ENCODE data around the gene STMN1. TPM values are rescaled to one million over a fixed set of nuclear protein-coding genes. Genes with fewer than 3 reads are reported as not detected.

The STMN1 gene
- total RNA-seq, 2 experiments from 2014 or later = 338 to 344 TPM

DNA sequence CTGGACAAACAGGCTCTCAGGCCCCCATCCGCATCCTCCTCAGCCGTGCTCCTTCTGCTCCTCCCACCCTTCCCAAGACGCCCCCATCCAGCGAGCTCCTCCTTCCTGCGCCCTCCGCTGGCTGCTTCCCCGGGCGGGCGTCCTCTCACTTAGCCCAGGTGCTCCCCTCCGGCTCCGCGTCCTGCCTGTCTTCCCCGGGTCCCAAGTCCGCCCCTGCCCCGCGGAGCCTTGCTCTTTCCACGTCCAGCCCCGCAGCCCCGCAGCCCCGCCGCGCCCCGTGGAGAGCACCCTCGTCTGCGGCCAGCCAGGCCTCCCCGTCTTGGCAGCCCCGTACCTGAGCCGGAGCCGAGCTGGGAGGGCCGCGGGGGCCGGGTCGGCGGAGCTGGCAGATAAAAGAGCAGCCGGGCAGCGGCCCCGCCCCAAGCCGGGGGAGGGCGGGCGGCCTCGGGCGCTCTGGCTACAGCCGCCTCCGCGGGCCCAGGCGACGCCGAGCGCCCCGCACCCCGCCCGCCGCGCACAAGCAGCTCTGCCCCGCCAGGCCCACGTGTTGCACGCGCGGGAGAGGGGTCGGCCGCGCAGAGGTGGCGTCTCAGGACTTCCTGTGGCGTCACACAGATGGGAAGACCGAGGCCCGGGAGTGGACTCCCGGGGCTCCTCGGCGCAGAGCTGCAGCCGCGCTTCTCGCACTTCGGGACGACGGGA lies 30.9 kb downstream of the STMN1 start, which contains the start of gene PAQR7:
Gene PAQR7, minus strand, starts transcription at position 555 of the 702 bp plus-strand sequence. CDS start 11,869 bp downstream, outside the sequence.
- ChIA-PET POLR2A (interaction anchor here (0.9 to 1.8 kb wide), 5 partner anchors 30 to 122 kb away, joined by 3 to 8 read pairs (median 3); partner anchors contain the start of genes MTFR1L and PAFAH2), CTCF (interaction anchor here (1.0 to 1.5 kb wide), 5 partner anchors 17 to 127 kb away, joined by 3 to 5 read pairs (median 3); no protein-coding TSS in a partner anchor)

DNA sequence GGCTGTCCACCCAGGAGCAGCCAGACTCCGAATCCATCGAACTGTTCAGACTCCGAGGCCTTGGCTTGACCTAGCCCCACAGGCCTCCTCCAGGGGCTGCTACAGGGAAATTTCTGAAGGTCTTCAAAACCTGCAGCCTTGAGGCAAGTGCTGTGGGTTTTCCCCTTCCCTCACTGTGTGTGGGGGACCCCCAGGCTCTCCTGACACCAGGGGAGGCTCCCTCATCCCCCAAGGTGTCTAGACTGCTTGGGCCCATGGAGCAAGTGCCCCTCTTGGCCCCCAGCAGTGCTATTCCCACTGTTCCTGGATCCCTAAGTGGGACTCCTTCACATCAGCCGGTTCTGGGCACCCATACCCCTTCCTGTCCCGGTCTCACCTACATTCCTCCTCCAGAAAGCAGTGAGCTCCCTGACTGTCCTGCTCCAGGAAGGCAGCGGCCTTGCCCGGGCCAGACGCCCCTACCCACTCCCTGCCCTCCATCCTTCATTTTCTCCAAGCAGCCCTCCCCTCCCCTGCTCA lies 31.5 kb downstream of the STMN1 start:
- ChIA-PET POLR2A (interaction anchor here (1.1 to 1.8 kb wide), 3 partner anchors 55 to 123 kb away, joined by 3 to 8 read pairs (median 6); partner anchors contain the start of genes MTFR1L and PAFAH2), CTCF (interaction anchor here (1.0 to 1.5 kb wide), 3 partner anchors 20 to 127 kb away, joined by 3 to 5 read pairs (median 3); no protein-coding TSS in a partner anchor)

DNA sequence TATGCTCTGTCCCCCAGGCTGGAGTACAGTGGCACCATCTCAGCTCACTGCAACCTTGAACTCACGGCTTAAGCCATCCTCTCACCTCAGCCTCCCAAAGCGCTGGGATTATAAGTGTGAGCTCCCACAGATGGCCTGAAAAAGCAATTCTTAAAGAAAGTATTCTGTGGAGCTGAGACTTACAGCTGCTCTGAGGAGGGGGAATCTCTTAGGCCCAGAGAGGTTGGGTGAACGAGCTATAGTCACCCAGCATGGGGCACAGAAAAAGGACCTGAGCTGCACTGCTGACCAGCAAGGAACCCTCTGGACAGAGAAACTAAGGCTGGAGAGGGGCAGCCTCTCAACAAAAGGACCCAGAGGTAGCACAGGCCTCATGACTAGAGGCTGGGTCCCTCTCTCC lies 32.0 kb downstream of the STMN1 start:
- POLR2A ChIA-PET = interaction anchor here (1.3 kb wide), 1 partner anchor 54 kb away, joined by 6 read pairs; the partner anchor contains the start of gene MTFR1L

DNA sequence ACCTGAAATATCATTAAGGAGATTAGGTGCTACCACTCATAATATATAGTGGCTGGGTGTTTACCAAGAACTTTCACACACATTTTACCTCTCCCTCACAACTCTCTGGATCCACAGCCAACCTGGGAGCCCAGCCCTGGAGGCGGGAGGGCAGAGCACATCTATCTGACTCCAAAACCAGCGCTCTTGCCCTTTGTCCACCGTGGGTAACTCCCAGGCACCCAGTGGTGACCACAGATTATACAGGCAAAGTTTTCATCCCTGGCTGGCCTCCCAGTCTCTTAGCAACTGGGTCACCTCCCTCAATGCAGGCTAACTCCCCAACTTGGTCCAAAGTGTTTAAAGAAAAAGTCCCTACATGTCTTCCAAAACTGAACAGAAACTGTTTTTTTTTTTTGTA lies 33.1 kb downstream of the STMN1 start:
- CTCF ChIA-PET = no interaction called here
- POLR2A ChIA-PET = no interaction called here

More for the DNA sequence above, 32.0 kb downstream of the STMN1 start:
- CTCF ChIA-PET = interaction anchor here (1.0 to 1.5 kb wide), 3 partner anchors 21 to 128 kb away, joined by 3 to 5 read pairs (median 3); no protein-coding TSS in a partner anchor

DNA sequence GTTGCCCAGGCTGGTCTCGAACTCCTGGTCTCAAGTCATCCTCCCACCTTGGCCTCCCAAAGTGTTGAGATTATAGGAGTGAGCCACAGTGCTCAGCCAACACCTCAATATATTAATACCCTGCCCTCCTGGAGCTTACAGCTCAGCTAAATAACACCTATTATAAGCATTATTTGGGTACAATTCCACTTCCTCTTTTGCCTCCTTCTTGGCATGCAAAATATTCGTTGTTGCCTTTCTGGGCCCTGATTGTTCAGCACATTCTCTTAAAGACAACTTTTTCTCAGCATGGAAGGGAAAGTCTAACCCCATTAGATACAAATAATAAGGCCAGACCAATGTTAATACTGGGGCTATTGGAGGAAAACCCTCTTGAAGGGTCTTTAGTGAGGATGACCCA lies 33.5 kb downstream of the STMN1 start:
- CTCF ChIA-PET = interaction anchor here (0.7 kb wide), 1 partner anchor 280 kb away, joined by 3 read pairs; no protein-coding TSS in a partner anchor
- POLR2A ChIA-PET = no interaction called here

DNA sequence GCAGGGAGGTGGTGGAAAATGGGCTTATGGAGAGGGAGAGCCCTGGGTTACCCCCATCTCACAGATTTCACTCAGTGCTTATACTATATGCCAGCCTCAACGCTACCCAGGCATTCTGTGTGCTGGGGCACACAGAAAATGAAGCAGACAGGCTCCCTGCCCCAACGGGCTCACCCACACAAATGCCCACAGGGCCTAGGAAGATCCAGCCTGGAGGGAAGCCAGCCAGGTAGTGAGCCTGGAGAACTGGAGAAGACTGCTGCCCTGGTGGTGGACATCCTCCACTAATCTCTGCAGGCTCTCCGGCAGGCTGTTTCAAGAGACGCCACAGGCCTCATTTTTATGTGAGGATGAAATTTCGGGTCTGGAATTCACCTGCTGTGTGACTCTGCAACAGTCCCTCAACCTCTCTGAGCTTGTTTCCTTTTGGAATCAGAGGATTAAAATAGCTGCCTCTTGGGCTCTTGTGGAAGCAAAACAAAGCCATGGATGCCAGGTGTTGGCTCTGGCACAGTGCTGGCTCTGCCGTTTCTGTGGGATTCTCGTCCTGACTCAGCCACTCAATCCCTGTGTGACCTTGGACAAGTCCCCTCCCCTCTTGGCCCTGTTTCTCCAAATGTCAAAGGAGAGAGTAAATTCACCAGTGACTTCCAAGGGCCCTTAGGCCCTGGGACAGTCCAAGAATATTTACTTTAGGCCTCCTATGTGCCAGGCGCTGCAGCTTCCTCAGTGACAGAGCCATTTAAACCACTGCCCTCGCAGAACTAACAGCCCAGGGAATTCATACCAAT lies 34.3 kb downstream of the STMN1 start:
- POLR2A ChIA-PET = no interaction called here
- CTCF ChIA-PET = interaction anchor here (0.7 kb wide), 1 partner anchor 281 kb away, joined by 3 read pairs; no protein-coding TSS in a partner anchor

DNA sequence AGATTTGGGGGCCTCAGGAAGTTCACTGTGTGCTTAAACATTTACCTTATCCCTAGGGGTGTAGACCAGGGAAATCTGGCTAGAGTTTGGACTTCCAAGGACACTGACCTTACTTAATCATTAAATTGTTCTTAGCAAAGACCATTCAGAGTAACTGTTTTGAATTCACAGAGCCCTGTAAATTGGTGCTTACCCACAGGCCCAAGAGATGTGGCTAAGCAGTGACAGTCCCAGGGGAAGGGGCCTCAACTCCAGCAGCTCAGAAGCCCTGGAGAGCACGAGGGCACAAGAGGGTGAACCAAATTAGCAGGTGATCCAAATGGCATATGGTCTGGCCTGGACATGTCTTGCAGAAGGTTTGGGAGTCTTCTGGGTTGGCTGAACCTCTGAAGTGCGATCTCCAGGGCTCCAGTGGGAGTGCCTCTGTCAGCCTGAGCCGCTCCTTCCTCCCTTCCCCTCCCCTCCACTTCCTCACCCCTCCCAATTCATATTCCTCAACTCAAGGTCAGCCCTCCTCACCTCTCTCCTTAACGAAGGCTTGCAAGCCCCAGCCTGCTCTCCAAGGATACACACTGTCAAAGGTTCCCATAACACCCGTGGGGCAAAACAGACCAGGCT lies 35.0 kb downstream of the STMN1 start:
- POLR2A ChIA-PET = no interaction called here

DNA sequence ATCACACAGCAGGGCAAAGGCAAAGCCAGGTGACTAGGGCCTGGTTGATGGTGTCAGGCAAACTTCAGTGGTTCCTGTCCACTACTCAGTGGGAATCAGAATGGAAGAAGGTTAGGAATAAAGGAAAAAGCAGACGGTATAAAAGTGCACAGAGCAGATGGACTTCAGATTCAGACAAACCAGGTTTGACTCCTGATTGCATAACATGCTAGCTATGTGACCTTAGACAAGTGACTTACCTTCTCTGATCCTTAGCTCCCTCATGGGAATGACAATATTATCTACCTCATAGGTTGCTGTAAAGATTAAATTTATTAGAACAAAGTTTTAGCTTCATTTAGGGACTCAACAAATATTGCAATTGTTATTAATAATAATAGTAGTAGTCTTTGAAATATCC lies 35.6 kb downstream of the STMN1 start:
- ChIA-PET CTCF (interaction anchor here (1.1 kb wide), 1 partner anchor 100 kb away, joined by 3 read pairs; no protein-coding TSS in a partner anchor), POLR2A (no interaction called here)

More for the DNA sequence above, 35.0 kb downstream of the STMN1 start:
- CTCF ChIA-PET = interaction anchor here (1.1 kb wide), 1 partner anchor 100 kb away, joined by 3 read pairs; no protein-coding TSS in a partner anchor

DNA sequence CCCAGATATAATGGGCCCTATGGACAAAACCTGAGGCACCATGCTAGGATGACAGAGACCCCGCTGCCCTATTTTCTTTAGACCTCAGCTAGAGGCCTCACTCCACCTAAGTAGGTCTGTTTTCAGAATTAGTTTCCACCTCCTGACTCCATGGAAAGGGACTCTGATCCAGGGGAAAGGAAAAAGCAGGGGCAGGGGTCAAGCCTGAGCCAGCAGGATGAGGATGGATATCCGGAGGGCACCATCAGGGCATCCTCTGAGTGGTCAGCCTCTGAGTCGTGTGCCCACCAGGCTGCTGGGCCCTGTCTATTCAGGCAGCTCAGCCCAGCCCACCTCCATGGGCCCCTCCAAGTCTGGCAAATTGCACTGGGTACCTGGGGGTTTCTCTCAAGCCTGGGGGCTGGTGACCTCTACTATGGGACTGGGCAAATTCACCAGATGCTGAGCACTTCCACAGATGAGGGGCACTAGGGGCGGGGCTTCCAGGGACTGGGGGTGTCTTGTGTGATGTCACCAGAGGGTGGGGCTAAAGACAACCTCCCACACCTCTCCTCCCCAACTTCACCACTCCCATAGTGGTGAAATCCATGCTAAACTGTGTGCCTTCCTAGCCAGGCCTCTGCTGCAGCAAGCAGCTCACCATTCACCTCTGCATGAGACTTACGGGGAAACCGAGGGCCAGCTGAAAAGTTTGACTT lies 36.2 kb downstream of the STMN1 start:
- ChIA-PET POLR2A (no interaction called here), CTCF (interaction anchor here (1.1 to 1.4 kb wide), 2 partner anchors 10 to 101 kb away, joined by 3 read pairs; no protein-coding TSS in a partner anchor)

DNA sequence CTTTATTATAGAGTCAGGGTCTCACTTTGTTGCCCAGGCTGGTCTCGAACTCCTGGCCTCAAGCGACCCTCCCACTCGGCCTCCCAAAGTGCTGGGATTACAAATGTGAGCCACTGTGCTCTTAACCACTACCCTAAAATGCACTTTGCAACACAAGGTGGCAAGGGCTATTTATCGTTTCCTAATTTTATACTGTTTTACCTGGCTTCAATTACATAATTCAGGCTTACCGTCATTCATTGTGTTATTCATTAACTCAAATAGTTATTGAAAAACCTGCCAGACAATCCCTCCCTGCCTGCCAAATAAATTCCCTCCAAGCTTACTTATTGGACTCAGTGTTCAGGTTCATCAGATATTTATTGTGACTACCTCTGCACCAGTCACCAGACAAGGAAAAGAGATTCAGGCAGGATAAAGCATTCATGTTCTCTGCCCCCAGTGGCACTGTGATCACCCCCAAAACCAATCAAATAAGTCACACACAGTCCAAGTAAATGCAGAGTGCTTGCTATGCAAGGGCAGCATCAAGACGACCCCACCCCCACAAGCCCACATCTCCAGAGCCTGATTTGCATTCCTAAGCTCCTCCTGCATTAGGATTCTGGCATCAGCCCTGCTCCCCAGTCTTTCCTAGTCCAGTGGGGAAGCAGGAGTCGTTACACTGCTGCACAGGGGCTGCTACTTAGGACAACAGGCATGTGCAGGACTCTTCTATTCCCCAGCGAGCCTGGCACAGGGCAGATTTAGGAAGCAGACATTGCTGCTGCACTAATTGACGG lies 38.8 kb downstream of the STMN1 start:
- ChIA-PET POLR2A (no interaction called here), CTCF (interaction anchor here (0.8 to 1.2 kb wide), 2 partner anchors 9 to 10 kb away, joined by 3 read pairs; no protein-coding TSS in a partner anchor)

DNA sequence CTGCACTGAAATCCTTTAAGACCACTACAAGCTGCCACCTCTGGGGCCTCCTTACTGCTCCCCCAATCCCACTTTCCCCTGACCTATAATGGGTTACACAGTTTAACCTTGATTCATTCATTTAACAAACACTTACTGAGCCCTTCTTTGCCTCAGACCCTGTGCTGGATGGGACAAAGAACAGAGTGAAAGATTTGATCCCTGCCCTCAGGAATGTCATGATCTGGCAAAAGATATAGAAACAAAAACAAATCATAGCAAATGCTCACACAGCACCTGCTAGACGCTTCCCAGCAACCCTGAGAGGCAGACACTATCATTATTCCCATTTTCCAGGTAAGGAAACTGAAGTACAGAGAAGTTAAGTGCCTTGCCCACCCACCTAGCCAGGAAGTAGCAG lies 39.9 kb downstream of the STMN1 start:
- POLR2A ChIA-PET = no interaction called here
- CTCF ChIA-PET = no interaction called here

DNA sequence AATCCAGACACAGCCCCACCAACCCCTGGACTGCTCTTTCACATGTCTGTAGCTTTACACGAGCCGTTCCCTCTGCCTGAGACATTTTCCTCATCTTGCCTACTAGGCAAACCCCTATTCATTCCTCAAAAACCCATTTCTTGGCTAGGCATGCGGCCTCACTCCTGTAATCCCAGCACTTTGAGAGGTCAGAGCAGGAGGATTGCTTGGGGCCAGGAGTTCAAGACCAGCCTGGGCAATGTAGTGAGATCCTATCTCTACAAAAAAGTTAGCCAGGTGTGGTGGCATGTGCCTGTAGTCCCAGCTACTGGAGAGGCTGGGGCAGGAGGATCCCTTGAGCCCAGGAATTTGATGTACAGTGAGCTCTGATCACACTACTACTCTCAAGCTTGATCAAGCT lies 41.8 kb downstream of the STMN1 start:
- ChIA-PET CTCF (interaction anchor here (0.7 kb wide), 1 partner anchor 399 kb away, joined by 3 read pairs; no protein-coding TSS in a partner anchor), POLR2A (interaction anchor here (0.6 to 0.9 kb wide), 2 partner anchors 12 to 24 kb away, joined by 3 to 7 read pairs; no protein-coding TSS in a partner anchor)

DNA sequence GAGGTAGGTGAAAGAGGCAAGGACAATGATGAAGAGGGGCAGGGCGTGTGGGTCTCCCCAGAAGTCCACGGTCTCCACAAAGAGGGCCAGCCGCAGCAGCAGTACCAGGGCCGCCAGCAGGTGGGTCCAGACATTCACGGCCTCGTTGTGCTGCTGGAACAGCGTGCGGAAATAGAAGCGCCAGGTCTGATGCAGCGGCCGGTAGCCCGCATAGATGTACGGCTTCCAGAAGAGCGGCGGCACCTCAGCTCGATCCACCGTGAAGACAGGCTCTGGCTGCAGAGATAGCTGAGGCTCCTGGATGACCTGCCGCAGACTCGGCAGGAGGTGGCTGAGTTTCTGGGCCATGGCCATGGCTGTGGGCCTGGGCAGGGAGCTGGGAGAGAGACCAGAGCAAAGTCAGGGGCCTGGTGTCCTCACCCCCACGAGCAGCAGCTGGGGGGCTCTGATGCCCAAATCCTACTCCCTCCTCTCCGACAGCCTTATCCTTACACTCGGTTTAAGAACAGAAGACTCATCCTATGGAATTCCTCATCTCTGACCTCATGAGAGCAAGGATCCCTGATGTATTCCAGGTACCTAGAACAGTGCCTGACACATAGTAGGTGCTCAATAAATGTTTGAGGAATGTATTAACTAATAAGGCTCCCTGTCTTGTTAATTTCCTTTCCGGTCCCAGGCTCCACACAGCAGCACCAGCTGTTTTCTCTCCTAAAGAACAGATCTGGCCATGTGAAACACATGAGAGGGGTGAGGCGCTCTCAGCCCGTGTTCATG lies 42.5 kb downstream of the STMN1 start:
- POLR2A ChIA-PET = no interaction called here
- CTCF ChIA-PET = no interaction called here

DNA sequence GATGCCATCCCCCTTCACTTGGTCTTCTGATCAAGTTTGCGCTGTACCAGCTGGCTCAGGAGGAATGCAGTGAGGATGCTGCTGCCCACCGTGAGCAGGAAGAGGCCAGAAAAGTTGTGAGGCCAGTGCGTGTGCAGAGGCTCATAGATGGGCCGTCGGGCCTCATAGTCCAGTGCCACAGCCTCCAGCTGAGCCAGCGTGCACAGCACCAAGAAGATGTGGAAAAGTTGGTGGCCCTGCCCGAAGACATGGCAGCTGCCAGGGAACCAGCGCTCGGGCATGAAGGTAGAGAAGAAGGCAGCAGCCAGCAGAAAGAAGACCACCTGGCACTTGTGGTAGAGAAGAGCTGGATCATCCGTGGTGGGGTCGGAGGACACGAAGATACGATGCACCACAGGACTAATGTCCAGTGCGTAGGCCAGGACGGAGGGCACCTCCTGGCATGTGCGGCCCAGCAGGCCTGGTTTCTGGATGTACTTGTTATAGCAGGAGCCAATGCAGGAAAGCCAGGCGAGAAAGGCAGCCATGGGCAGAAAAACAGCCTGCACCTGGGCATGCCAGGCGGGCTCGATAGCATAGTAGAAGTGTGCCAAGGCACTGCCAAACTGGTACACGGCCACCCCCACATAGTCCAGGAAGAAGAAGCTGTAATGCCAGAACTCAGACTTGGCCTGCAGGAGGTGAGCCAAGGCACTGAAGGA lies 43.3 kb downstream of the STMN1 start:
- POLR2A ChIA-PET = no interaction called here

DNA sequence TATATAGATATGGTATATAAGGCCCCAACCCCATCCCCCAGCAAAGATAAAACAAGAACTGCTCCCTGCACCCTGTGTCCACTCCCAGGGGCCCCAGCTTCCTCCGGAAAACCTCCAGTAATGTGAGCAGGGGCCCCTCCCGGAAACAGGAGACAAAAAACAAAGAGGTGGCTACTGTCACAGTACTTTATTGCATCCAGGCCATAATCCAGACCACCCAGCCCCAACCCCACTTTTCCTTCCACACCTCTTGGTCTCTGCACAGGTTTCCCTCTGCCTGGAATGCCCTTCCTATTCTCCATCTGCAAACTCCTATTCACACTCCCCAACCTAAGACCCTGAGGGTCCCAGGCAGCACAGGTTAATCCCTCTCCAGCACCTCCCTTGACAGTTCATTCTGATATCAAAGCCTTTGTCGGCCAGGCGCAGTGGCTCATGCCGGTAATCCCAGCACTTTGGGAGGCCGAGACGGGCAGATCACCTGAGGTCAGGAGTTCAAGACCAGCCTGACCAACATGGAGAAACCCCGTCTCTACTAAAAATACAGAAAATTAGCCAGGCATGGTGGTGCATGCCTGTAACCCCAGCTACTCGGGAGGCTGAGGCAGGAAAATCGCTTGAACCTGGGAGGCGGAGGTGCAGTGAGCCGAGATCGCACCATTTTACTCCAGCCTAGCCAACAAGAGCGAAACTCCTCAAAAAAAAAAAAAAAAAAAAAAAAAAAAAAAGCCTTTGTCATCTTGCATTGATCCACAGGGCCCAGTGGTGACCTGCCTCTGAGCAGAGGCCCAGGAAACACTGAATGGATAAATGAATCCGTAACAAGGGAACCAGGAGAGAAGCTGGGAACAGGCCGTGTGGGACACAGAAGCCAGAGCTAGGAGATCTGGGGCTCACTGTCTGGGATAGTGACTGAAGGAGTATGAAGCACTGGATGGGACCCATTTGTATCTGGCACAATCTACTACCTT lies 44.6 kb downstream of the STMN1 start:
- ChIA-PET POLR2A (no interaction called here), CTCF (interaction anchor here (0.6 to 0.7 kb wide), 2 partner anchors 27 to 634 kb away, joined by 3 to 4 read pairs; no protein-coding TSS in a partner anchor)

More for the DNA sequence above, 43.3 kb downstream of the STMN1 start:
- CTCF ChIA-PET = interaction anchor here (0.6 kb wide), 1 partner anchor 116 kb away, joined by 3 read pairs; no protein-coding TSS in a partner anchor

Data from activated CD8-positive, alpha-beta memory T cell treated with anti-CD3 and anti-CD28 coated beads for 36 hours (primary cell).